Hematopoietic multipotent progenitor cell (in vitro differentiated cells): ENCODE data around the gene ARFIP1. TPM values are rescaled to one million over a fixed set of nuclear protein-coding genes. Genes with fewer than 3 reads are reported as not detected.

ENCODE experiments used
- DNase-seq, 3 donors: peaks; one replicate each; pipeline ENCODE4 v3.0.0-alpha.2; 2011 to 2015; ENCODE audit warnings: low read depth in 2 of 3, low spot score in 2 of 3
- total RNA-seq: library from RNA; depleted of rRNA; stranded (reverse); fragments of >200 nt; gene quantifications from one replicate; pipeline ENCODE4 v1.2.3, GENCODE V29; 2012

Gene ARFIP1
- total RNA-seq, 1 donor, result 8.9 TPM

DNA sequence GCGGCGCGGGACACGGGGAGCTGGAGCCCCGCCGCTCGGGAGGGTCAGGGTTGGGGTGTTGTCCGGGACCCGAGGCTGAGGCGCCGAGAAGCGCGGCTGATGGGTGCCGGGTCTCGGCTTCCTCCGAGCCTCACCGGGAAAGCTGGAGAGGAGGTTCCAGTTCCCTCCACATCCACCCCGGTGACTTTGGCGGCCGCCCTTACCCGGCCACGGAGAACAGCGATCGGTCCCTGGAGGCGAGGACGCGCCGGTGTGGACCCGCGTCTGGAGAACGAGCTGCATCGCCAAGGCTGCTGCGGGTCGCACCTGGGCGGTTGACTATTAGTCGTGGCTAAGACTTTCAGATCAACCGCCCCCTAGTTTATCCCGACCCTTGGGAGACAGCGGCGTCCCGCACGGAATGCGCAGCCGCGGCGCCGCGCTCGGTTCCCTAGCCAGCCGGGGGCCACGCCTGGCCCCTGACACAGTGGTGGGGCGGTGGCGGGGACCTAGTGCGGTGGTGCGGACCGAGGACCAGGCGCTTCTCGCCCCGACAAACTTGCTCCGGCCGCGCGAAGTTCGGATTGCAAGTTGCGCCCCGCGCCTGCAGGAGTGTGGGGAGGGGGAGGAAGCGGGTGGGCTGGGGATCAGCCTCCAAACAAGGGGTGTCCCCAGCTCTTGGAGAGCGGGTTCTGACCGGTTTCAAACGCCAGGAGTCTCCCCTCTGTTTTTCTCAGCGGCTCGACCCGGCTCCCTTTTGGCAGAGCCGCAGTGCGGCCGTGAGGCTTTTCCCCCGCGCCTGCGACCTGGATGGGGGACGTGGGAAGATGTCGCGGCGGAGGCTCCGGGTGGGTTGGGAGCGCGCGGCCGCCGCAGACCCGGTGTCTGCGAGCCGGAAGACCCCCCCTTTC lies 156.9 kb downstream of the ARFIP1 start:
- peak in 1 of 3 donors; percentile 32 for DNase-seq

DNA sequence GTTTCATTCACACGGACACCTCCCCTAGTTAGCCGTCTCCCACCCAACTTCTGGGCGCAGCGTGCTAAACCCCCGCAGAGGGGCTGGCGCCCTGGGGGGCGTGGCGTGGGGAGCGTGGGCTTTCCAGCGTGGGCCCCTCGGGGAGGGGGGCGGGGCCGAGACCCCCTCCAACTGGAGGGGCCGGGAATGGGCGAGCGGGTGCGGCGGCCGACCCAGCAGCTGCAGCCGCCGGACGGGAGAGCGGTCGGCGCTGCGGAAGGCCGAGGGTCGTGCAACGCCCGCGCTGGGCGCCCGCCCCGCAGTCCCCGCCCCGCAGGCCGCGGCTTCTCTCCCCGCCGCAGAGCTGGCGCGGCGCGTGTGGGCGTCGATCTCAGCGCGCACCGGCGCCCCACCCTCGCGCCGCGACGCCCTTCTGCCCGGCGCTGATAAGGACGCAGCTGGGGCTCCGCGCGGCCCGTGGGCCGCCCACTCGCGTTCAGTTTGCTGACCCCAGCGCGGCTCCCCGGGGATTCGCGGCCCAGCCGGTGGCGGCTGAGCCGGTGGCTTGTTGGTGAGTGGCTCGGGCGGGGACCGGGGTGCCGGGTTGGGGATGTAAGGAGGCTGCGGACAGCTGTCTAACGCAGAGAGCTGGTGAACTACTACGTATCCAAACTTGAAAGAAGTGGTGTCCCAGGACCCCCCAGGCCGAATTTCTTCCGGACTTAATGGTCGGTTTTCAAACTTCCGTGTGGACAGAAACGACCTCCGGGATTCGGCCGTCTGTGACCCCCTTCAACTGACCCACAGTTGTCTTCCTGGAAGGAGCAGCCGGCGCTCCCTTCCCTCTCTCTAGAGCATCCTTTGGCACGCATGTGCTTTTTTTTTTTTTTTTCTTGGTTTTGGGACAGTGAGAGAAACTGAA lies 157.8 kb downstream of the ARFIP1 start:
- DNase-seq, result peak in 2 of 3 donors; percentile 41 to 57

DNA sequence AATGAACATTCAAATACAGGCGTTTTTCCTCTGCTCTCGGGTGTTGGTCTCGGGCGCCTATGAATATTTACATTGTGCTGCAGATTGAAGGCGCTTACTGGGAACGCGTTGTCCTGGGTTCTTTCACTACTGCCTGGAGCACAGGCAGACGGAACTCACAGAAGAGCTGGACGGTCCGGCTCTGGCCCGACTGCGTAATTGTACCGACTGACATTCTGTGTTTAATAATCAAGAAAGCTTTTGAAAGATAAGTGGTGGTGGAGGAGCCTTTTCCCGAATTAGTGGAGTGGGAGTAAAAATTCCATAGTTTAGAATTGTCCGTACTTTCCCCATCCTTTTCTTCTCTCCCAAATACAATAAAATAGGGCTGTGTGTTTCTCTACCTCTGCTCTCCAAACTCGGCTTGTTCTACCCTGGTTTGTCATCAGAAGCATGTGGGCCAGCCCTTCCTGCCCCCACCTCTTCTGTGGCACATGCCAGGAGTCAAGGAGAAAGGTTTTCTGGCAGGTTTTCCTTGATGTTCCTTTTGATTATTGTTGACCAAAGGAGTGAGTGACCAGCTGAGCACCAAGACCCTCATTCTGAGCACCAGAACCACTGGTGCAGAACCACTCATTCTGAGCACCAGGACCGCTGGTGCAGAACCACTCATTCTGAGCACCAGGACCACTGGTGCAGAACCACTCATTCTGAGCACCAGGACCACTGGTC lies 158.6 kb downstream of the ARFIP1 start:
- no peak for DNase-seq

DNA sequence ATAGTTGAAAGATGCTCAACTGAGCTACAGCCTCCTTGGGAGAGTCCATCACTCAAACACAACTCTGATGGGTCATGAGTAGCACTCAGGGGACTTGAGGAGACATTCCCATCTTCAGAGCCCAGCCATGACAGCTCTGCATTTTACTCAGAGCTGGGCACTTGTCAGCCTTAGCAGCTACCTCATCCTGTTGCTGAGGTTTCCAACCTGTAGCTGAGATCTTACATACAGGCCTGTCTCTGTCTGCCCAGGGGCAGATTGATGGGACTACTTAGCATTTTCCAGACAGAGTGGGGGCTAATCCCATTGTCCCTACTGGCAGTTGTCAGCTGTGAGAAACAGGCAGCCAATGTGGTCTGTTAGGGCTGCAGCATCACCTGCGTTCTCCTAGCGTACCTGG lies 159.9 kb downstream of the ARFIP1 start:
- no peak for DNase-seq

DNA sequence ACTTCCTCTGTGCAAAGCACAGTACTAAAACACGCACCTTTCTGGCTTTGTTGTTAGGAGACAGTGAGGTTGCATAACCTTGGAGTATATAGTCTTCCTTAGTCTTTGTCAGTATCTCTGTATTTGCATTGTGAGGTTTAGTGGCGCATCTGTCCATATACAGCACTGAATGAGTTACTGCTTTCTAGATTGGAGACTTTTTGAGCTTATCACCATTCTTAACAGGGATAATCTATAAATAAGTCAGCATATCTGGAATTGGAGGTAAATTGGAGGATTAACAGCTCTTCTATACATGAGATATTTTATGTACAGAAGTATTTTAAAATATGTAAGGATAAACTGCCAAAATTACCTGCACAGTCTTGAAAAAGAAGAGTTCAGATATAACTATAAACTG lies 160.7 kb downstream of the ARFIP1 start:
- no peak for DNase-seq

DNA sequence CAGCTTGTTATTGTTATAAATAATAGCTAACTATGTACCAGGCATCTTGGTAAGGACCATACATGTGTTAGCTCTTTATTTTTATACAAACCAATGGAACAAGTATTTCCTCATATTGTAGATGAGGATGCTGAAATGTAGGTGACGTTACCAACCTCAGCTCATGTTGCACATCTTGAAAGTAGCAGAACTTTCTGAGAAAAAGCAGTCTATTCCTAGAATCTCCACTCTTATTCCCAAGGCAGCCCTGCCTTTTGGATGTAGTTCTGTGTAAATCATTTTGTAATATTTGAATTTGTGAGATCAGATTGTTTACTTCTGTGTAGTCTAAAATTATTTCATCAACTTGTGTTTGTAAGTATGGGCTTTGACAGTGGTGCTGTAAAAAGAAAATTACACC lies 161.7 kb downstream of the ARFIP1 start:
- DNase-seq, result no peak

DNA sequence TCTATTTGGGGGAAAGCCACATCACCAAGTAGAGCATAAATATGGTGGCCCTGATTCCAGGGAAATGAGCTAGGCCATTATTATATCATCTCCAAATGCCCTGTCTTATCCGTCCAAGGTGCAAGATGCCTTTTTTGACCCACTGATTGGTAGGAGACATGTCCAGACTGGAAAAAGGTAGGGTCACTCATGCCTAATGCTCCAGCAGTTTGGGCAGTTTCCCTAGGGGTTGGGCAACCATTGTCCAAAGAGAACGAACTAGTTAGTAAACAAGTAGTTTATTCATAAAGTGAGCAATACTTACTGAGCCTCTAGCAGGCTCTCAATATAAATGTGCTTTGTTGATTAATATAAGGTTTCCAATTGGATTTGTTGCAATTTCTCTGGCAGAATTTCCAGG lies 162.6 kb downstream of the ARFIP1 start:
- no peak for DNase-seq

DNA sequence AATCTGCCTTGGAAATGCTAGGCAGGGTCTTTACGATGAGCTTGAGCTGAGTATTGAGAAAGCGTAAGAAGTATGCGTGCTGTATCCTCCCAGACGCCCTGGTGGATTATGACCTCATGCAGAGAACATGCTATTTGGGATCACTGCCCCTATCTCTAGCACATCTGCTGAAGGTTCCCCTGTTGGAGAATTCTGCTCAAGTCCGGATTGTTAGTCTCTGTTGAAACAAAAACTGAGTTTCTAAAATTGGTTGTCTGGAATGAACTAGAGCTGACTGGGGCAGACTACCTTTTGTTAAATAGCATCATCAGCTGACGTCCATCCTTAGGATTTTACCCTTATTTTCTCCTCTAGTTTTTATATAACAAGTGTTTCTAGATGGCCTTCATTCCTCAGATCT lies 163.9 kb downstream of the ARFIP1 start:
- DNase-seq, result no peak

DNA sequence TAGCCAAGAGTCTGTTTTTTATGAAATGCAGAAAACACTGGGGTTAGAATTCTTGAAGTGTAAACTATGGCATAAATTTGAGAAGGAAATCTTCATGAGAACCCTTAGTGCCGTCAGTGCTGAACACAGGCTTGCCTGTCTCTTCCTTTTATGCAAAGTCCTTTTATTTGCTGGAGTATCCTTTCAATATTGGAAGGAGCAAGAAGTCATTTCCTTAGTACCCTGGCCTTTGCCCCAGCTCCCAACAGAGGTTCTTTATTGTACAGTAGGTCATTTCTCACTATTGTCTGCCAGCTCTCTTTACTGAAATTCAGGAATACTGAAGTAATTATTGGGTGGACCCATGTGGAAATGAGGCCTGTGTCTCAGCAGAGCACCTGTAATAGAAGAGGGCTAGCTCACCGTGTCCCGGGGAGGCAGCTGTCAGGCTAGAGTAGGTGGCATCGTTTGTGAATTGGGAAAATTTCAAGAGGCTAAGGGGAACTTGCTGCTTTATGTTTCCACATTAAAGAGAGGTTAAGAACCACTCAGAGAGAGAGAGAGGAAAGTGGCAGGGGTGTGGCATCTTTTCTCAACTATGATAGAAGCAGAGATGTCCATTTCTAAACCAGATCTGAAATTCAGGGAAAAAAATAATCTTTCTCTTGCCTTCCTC lies 165.0 kb downstream of the ARFIP1 start:
- no peak for DNase-seq

DNA sequence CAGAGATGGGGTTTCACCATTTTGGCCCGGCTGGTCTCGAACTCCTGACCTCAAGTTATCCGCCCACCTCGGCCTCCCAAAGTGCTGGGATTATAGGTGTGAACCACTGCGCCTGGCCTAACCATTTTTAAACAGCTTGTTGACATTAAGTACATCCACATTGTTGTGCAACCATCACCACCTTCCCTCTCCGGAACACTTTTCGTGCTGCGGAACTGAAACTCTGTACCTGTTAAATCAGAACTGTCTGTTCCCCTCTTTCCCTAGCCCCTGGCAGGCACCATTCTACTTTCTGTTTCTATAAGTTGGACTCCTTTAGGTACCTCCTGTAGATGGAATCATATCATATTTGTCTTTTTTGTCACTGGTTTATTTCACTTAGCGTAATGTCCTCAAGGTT lies 165.9 kb downstream of the ARFIP1 start:
- no peak for DNase-seq

DNA sequence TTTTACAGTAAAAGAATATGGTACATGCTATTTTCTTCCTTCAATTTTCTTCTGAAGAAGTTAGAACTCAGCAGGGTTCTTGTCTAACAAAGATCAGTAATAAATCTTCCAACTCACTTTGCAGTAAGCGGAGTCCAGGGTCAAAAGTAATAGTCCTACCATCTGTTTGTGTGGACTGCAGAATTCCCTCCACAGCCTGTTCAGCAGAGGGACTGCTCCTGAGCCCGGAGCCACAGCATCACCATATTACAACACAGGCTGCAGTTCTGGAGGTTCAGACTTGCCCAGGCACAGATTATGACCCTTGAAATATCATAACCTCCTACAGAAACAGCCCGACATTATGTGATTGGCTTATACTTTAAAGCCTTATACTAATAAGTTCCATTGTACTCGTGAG lies 166.7 kb downstream of the ARFIP1 start:
- no peak for DNase-seq

DNA sequence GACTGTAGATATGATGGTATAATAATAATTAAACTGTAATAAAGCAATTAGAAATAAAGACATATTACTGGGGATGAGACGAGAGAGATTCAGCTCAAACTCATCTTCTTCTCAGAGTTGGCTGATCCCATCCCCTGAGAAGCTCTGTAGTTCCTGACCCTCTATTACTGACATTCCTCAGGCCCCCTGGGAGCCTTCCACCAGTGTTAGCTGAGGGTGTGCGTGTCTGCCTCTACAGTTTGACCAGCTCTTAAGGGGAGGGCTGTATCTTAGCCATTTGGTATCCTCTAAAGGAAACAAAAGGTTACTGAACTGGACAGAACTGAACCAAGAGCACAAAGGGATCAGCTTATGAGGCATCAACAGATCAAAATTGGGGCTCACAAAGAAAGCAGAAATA lies 167.6 kb downstream of the ARFIP1 start:
- DNase-seq, result no peak

DNA sequence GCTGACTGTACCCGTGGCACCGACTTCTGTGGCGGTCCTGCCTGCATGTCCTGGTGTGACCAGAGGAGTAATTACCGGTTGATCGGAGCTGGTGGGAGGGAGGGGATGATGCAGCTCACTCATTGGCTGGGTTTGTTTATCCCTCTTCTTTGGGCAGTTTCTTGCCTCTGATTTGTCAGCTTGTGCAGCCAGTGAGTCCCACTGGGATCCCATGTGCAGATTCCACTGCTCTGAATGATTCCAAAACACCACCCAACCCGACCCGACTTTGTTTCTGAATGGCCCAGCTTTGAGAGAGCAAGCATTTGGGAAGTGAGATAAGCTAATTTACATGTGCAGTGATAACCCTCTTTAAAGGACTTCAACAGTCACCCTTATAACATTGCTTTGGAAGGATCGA lies 170.2 kb downstream of the ARFIP1 start:
- no peak for DNase-seq

DNA sequence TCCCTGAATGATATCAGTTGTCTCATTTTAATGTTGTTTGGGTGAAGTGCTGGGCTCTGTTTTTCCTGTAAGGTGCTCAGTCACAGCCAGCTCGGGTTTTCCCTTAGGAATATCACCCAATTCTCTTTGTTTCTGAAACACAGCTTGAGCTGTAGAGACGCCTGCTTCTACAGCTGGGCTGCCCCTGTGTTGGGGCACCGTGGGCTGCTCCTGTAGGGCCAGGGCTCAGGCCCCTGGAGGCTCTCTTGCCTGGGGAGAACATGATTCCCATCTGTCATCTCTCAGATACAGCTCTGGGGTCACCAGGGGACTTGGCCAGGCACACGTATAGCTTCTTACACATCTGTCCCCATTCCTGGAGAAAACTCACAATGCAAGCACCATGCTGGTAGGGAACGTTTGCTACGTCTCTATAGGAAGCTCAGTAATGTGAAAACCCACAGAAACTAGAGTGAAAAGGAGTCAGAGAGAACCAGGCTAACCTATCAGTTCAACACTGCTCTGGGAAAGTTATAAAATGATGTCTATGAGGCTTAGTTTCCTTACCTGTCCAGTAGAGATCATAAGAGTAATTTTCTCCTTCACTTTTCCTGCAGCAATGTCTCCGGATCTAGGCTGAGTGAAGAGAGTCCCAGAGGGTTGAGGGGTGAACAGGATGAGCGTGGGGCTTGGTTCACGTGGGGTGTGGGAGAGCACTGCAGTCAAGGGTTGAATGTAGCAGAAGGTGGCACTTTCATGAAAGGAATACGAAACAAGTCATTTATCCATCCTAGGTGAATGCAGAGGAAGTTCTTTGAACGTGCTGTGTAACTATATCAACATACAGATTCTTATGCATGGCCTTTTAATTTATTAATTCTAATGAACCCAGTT lies 170.9 kb downstream of the ARFIP1 start:
- DNase-seq, result no peak

DNA sequence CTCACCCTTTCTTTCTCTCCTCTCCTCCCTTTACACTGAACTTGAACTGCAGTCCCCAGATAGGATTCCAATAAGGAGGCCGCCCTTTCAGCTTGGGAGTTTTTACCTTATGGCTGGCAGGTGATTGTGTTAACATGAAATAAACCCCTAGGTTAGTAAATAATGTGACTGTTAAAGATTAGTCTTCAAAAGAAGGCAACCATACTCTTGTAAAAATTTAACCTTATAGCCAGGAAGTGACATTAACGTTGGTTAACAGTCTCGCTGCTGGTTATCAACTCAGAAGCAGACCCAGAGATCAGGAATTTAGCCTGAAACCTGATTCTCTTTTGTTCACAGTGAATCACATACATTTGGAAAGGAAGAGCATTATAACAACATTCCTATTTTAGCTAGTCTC lies 171.6 kb downstream of the ARFIP1 start:
- no peak for DNase-seq

DNA sequence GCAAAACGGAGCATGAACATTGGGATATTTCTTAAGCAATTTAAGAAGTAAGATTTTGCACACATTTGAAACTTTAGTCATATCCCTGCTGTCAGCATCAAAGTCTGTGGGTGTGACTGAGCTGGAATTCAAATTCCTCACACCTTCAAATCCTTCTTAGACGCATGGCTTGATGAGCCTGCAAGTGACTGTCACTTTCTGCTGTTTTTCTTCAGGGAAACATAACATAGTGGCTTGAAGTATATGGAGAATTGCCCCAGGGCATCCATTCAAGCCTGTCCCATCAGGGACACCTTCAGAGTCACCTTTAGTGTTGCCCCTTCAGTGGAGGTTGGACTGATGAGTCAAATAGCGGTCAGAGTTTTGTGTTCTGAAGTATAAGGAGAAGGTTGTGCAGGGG lies 173.8 kb downstream of the ARFIP1 start:
- no peak for DNase-seq

DNA sequence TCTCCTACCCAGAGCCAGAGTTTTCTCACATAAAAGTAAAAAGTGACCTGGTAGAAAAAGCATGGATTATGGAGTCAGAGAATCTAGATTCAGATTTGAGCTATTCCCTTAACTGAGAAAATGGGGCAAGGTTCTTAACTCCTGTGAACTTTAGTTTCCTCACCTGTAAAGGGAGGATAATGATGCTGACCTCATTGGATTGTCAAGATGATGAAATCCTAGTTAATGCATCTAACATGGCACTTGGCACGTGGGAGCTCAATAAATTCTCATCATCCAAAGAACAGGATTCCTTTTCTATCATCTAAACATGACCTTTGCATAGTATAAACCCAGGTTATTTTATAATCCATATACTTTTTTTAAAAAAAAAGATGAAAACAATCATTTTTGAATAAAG lies 175.0 kb downstream of the ARFIP1 start:
- no peak for DNase-seq

DNA sequence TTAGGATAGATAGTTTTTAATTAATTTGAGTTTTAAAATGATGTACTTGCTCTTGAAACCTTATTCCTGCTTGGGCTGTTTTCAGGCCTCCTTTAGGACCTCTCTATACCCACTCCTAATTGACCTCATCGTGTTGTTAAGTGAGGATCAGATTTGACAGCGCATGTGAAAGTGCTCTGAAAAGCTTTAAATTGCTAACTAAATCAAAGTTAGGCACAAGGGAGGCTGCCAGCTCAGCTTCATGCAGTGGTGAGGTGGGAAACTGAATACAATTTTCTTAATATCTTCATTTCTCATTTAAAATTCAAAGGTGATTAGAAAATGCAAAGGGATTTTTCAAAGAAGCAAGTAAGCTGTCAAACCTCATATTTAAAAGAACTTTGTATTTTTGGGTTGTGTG lies 176.4 kb downstream of the ARFIP1 start:
- DNase-seq, result no peak

DNA sequence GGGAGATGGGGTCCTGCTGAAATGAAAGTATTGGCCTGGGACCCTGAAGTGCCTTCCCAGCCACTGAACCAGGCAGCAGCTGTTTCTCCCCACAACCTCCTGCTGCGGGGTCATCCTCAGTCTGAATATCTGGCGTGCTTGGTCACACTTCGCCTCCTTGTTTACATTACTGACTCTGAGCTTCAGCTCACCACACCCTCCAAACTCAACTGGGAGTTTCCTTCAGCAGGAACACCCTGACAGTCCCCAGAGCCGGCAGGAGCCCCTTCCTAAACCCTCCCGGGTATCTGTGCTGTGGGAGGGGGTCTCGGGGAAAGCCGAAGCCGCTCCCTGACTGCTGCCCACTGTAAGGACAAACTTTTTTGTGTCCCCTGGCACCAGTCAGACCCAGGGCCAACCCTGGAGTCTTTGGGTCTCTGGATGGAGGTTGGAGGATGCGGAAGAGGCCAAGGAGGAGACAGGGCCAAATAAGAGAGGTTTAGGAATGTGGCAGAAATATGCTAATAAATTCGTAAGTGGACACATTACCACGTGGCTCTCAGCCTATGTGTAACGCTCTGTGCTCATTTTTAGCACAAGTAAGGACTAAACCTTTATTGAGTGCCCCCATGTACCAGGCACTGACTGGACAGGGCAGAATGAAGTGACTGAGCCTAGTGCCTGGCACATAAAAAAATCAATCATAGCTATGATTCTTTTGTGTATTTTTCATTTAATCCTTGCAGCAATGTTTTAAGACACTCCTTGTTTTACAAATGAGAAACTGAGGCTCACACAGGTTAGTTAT lies 177.1 kb downstream of the ARFIP1 start:
- no peak for DNase-seq
